Measurements from ENCODE around the gene SERTAD4. TPM values are rescaled to one million over a fixed set of nuclear protein-coding genes. Genes with fewer than 3 reads are reported as not detected.

Gene SERTAD4
- total RNA-seq, 2 experiments from 2014 or later, result not detected

- intact Hi-C loops (cut with DNase I, micrococcal nuclease), result no loop called here
- H3K36me3 Mint-ChIP-seq (ENCODE audit: low read depth), result no peaks in the 10 kb centered on the region
- CTCF ChIA-PET, result interaction anchor here (1.0 kb wide), 1 partner anchor 39 kb away, joined by 3 read pairs; no protein-coding TSS in a partner anchor
Measured at GRCh38 chr1:210251680-210252490, 19.3 kb downstream of the SERTAD4 start.

DNA sequence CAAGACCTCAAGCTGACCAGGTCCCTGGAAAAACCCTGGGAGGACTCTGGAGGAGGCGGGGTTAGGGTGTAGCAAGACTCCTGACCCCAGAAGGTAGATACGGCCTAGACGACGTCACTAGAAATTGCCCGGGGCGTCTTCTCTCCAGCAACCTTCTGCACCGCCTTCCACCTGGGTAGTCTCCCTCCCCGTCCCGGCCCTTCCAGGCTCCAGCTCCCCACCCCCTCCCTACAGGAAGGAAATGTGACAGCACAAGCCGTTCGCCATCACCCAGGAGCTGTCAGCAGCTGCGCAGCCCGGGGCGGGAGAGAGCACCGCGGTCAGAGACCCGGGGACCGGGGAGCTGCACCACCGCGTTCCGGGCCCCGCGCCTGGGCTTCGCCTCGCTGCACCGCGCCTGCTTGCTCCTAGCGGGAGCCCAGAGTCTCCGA is 20.0 kb downstream of the SERTAD4 start:
- ATAC-seq (ENCODE audit: poor library complexity) (no peak), DNase-seq (no peak)
- H3K4me3 Mint-ChIP-seq, result no peak overlapping the region
- H3K4me3 ChIP-seq (ENCODE audit: low read length), result no peak overlapping the region
- H3K27me3 Mint-ChIP-seq, result peaks cover 79% of the 10 kb centered on the region
- H3K4me1 ChIP-seq (ENCODE audit: insufficient read depth, low read length), result peaks cover 24% of the 10 kb centered on the region
- no peaks in the 10 kb centered on the region for H3K36me3 ChIP-seq (ENCODE audit: insufficient read depth, low read length)
- no peak overlapping the region for H3K27ac ChIP-seq (ENCODE audit: low read depth in 1 of 2, low read length in 2 of 2)
- ChIA-PET CTCF (interaction anchor here (1.0 kb wide), 1 partner anchor 38 kb away, joined by 3 read pairs; no protein-coding TSS in a partner anchor), POLR2A (no interaction called here)
- TF ChIP-seq CTCF (IDR thresholded peaks at IDR 0.05), result no peak
- H3K27ac Mint-ChIP-seq, result no peak overlapping the region
- peaks cover 46 to 82% of the 10 kb centered on the region in 2 experiments for H3K27me3 ChIP-seq (ENCODE audit: control insufficient read depth in 1 of 2, insufficient read depth in 2 of 2, low read length in 2 of 2)
- H3K9me3 Mint-ChIP-seq, result no peaks in the 10 kb centered on the region
- intact Hi-C loops (cut with DNase I, micrococcal nuclease), result no loop called here
- H3K4me1 Mint-ChIP-seq (ENCODE audit: low read depth), result peaks cover 20% of the 10 kb centered on the region
- no peaks in the 10 kb centered on the region for H3K36me3 Mint-ChIP-seq (ENCODE audit: low read depth)
- peaks cover 0 to 14% of the 10 kb centered on the region in 2 experiments for H3K9me3 ChIP-seq (ENCODE audit: control insufficient read depth in 1 of 2, insufficient read depth in 1 of 2, low read length in 2 of 2)

More at GRCh38 chr1:210251680-210252490, 19.3 kb downstream of the SERTAD4 start:
- TF ChIP-seq CTCF (IDR thresholded peaks at IDR 0.05), result no peak
- peaks cover 24% of the 10 kb centered on the region for H3K4me1 ChIP-seq (ENCODE audit: insufficient read depth, low read length)
- peaks cover 53 to 87% of the 10 kb centered on the region in 2 experiments for H3K27me3 ChIP-seq (ENCODE audit: control insufficient read depth in 1 of 2, insufficient read depth in 2 of 2, low read length in 2 of 2)
- POLR2A ChIA-PET, result no interaction called here
- Mint-ChIP-seq H3K27me3 (peaks cover 83% of the 10 kb centered on the region), H3K4me1 (ENCODE audit: low read depth) (peaks cover 20% of the 10 kb centered on the region), H3K27ac (no peak overlapping the region), H3K9me3 (no peaks in the 10 kb centered on the region), H3K4me3 (peak overlapping the region; percentile 67)
- no peak for ATAC-seq (ENCODE audit: poor library complexity)
- H3K4me3 ChIP-seq (ENCODE audit: low read length), result peak overlapping the region; percentile 32
- no peak overlapping the region for H3K27ac ChIP-seq (ENCODE audit: low read depth in 1 of 2, low read length in 2 of 2)
- no peak for DNase-seq
- peaks cover 0 to 14% of the 10 kb centered on the region in 2 experiments for H3K9me3 ChIP-seq (ENCODE audit: control insufficient read depth in 1 of 2, insufficient read depth in 1 of 2, low read length in 2 of 2)
- no peaks in the 10 kb centered on the region for H3K36me3 ChIP-seq (ENCODE audit: insufficient read depth, low read length)

- ATAC-seq (ENCODE audit: poor library complexity) (no peak), DNase-seq (no peak)
- ChIA-PET CTCF (no interaction called here), POLR2A (no interaction called here)
- Histone ChIP-seq H3K4me1 (ENCODE audit: insufficient read depth, low read length) (peaks cover 24% of the 10 kb centered on the region), H3K4me3 (ENCODE audit: low read length) (no peak overlapping the region), H3K36me3 (ENCODE audit: insufficient read depth, low read length) (no peaks in the 10 kb centered on the region), H3K9me3 (ENCODE audit: control insufficient read depth in 1 of 2, insufficient read depth in 1 of 2, low read length in 2 of 2) (peaks cover 0 to 11% of the 10 kb centered on the region in 2 experiments), H3K27me3 (ENCODE audit: control insufficient read depth in 1 of 2, insufficient read depth in 2 of 2, low read length in 2 of 2) (peaks cover 44 to 65% of the 10 kb centered on the region in 2 experiments), H3K27ac (ENCODE audit: low read depth in 1 of 2, low read length in 2 of 2) (no peak overlapping the region)
- no peak for TF ChIP-seq CTCF (IDR thresholded peaks at IDR 0.05)
- H3K27me3 Mint-ChIP-seq, result peaks cover 71% of the 10 kb centered on the region
- intact Hi-C loops (cut with DNase I, micrococcal nuclease), result no loop called here
- no peaks in the 10 kb centered on the region for H3K36me3 Mint-ChIP-seq (ENCODE audit: low read depth)
- H3K4me1 Mint-ChIP-seq (ENCODE audit: low read depth), result peaks cover 20% of the 10 kb centered on the region
- H3K4me3 Mint-ChIP-seq, result no peak overlapping the region
- no peak overlapping the region for H3K27ac Mint-ChIP-seq
- no peaks in the 10 kb centered on the region for H3K9me3 Mint-ChIP-seq
Measured at GRCh38 chr1:210254298-210254697, 21.7 kb downstream of the SERTAD4 start.

All from CD4-positive, alpha-beta T cell (primary cell).